IMR-90 (cell line): Measurements from ENCODE around the gene HECW1. TPM values are rescaled to one million over a fixed set of nuclear protein-coding genes. Genes with fewer than 3 reads are reported as not detected.
"Not testable (repeated sequence)": the region's sequence is repeated elsewhere in the genome, so short reads cannot be mapped to it uniquely, and the experiment has no call there.

Source experiments
- ATAC-seq: fragments of 200-7000 bp; cut with Tn5 transposase; 2 replicates; pipeline ENCODE4 v1.9.1; 2020; ENCODE audit warnings: low read depth, mild to moderate bottlenecking, moderate library complexity
- BruUV-seq: library from RNA; stranded (reverse); fragments of 400-500 nt; replicated peaks from 2 replicates; lab custom pipeline; 2021; lab: Mats Ljungman, UMichigan
- CTCF ChIA-PET: fragments of 300-600 bp; formaldehyde crosslinking; extraction: SDS; loops from one replicate; lab custom pipeline; 2021; ENCODE audit warnings: antibody characterized with exemption; lab: Yijun Ruan, JAX
- POLR2A ChIA-PET: fragments of 300-600 bp; sonication (Branson Sonifier 250); formaldehyde crosslinking; loops from one replicate; lab custom pipeline; 2022; ENCODE audit warnings: antibody characterized with exemption; ENCODE audit not compliant: unreplicated experiment; lab: Charles Lee
- DNase-seq: peaks from one replicate; pipeline ENCODE4 v3.0.0; 2013
- H2AFZ ChIP-seq: replicated peaks from 2 replicates; pipeline ENCODE3; 2013; ENCODE audit warnings: low read length, mild to moderate bottlenecking; ENCODE audit not compliant: poor library complexity
- H2AK5ac ChIP-seq: 2 replicates; pipeline ENCODE4 v1.6.1; 2013; ENCODE audit warnings: low read depth, low read length, inconsistent platforms
- H2AK9ac ChIP-seq: replicated peaks from 2 replicates; pipeline ENCODE3; 2013; ENCODE audit warnings: mild to moderate bottlenecking, low read depth, low read length, moderate library complexity; ENCODE audit not compliant: poor library complexity
- H2BK120ac ChIP-seq: 2 replicates; pipeline ENCODE4 v1.6.1; 2013; ENCODE audit warnings: low read depth, low read length, inconsistent platforms
- H2BK15ac ChIP-seq: 3 replicates; pipeline ENCODE4 v1.6.1; 2013; ENCODE audit warnings: low read depth, low read length, inconsistent platforms
- H2BK20ac ChIP-seq: 2 replicates; pipeline ENCODE4 v1.6.1; 2013; ENCODE audit warnings: low read depth, mild to moderate bottlenecking, inconsistent platforms, low read length, moderate library complexity
- H2BK5ac ChIP-seq: 2 replicates; pipeline ENCODE4 v1.6.1; 2013; ENCODE audit warnings: mild to moderate bottlenecking, low read depth, low read length, inconsistent platforms; ENCODE audit not compliant: poor library complexity, severe bottlenecking
- H3K14ac ChIP-seq: replicated peaks from 2 replicates; pipeline ENCODE4 v1.6.1; 2013; ENCODE audit warnings: low read depth, low read length, inconsistent platforms
- H3K18ac ChIP-seq: 2 replicates; pipeline ENCODE4 v1.6.1; 2013; ENCODE audit warnings: low read depth, low read length, control low read depth
- H3K23ac ChIP-seq: 2 replicates; pipeline ENCODE4 v1.6.1; 2013; ENCODE audit warnings: low read depth, low read length, inconsistent platforms
- H3K27ac ChIP-seq: 2 replicates; pipeline ENCODE4 v1.5.1; 2013; ENCODE audit warnings: mild to moderate bottlenecking, control low read depth, low read length; ENCODE audit not compliant: insufficient read depth
- H3K27me3 ChIP-seq: 2 replicates; pipeline ENCODE4 v1.6.1; 2013; ENCODE audit warnings: low read length; ENCODE audit not compliant: control insufficient read depth, insufficient read depth
- H3K36me3 ChIP-seq: 2 replicates; pipeline ENCODE4 v1.6.1; 2013; ENCODE audit warnings: low read length, mixed read lengths; ENCODE audit not compliant: control insufficient read depth, insufficient read depth
- H3K4ac ChIP-seq: 2 replicates; pipeline ENCODE4 v1.6.1; 2013; ENCODE audit warnings: low read depth, low read length, inconsistent platforms
- H3K4me1 ChIP-seq: 2 replicates; pipeline ENCODE4 v1.6.1; 2013; ENCODE audit warnings: low read length, mixed read lengths; ENCODE audit not compliant: control insufficient read depth, insufficient read depth
- H3K4me2 ChIP-seq: 2 replicates; pipeline ENCODE4 v1.6.1; 2013; ENCODE audit warnings: low read depth, mild to moderate bottlenecking, control low read depth, low read length, moderate library complexity
- H3K4me3 ChIP-seq: 2 replicates; pipeline ENCODE4 v1.5.1; 2013; ENCODE audit warnings: low read depth, mild to moderate bottlenecking, control low read depth, low read length, moderate library complexity; ENCODE audit not compliant: insufficient read depth
- H3K56ac ChIP-seq: 2 replicates; pipeline ENCODE4 v1.6.1; 2013; ENCODE audit warnings: low read length, inconsistent platforms; ENCODE audit not compliant: insufficient read depth; ENCODE audit errors: extremely low read depth
- H3K79me1 ChIP-seq, 2 experiments: 2 replicates each; pipeline ENCODE4 v1.6.1; 2013; ENCODE audit warnings: low read length in 2 of 2, inconsistent platforms in 1 of 2, low read depth in 1 of 2
- H3K9ac ChIP-seq: 2 replicates; pipeline ENCODE4 v1.6.1; 2013; ENCODE audit warnings: low read depth, low read length, control low read depth
- H3K9me1 ChIP-seq: 2 replicates; pipeline ENCODE4 v1.6.1; 2013; ENCODE audit warnings: low read length, inconsistent platforms; ENCODE audit not compliant: insufficient read depth
- H3K9me3 ChIP-seq: 2 replicates; pipeline ENCODE4 v1.6.1; 2013; ENCODE audit warnings: low read length; ENCODE audit not compliant: control insufficient read depth, insufficient read depth
- H4K20me1 ChIP-seq: 2 replicates; pipeline ENCODE4 v1.6.1; 2013; ENCODE audit warnings: low read length, inconsistent platforms; ENCODE audit not compliant: insufficient read depth
- H4K5ac ChIP-seq: 2 replicates; pipeline ENCODE4 v1.6.1; 2013; ENCODE audit warnings: mild to moderate bottlenecking, low read depth, low read length, control low read depth
- H4K8ac ChIP-seq, 2 experiments: 2 replicates each; pipeline ENCODE4 v1.6.1; 2013; ENCODE audit warnings: low read depth in 2 of 2, low read length in 2 of 2, control low read depth in 1 of 2, inconsistent platforms in 1 of 2
- H4K91ac ChIP-seq: 2 replicates; pipeline ENCODE4 v1.6.1; 2013; ENCODE audit warnings: low read depth, low read length, inconsistent platforms; ENCODE audit not compliant: insufficient read depth
- WGBS, 2 experiments: methylation state at CpG; one replicate each; pipeline versions ENCODE4 v1.1.5 to v1.1.7; 2013; ENCODE audit warnings: missing lambda C conversion rate in 2 of 2; ENCODE audit not compliant: insufficient read length in 1 of 2; ENCODE audit errors: extremely low coverage in 2 of 2; 5-methylcytosine and 5-hydroxymethylcytosine counted together
- dilution Hi-C: fragments of 300-500 bp; cut with HindIII; formaldehyde crosslinking; loops from one replicate; pipeline ENCODE4 v1.14.3; 2018; ENCODE audit warnings: low sequenced_read_pairs; ENCODE audit not compliant: unreplicated experiment
- in situ Hi-C: fragments of 300-500 bp; cut with MboI; formaldehyde crosslinking; loops from 3 replicates; pipeline ENCODE4 v1.14.3; 2019; ENCODE audit warnings: low sequenced_read_pairs, inconsistent platforms, mixed read lengths
- intact Hi-C: fragments of 100-400 bp; cut with micrococcal nuclease; formaldehyde crosslinking; loops from 2 replicates; pipeline ENCODE4 v1.10.0; 2022
- polyA plus RNA-seq, 3 experiments: library from polyadenylated mRNA; depleted of rRNA; stranded (reverse); fragments of >200 nt; gene quantifications; 2 replicates each; pipeline ENCODE4 v1.2.3, GENCODE V29; 2012; ENCODE audit warnings: low replicate concordance in 1 of 3
- total RNA-seq: library from RNA; depleted of rRNA; stranded (reverse); fragments of >200 nt; gene quantifications from 2 replicates; pipeline ENCODE4 v1.2.3, GENCODE V29; 2012

Gene HECW1
- total and polyA plus RNA-seq, 2 of the 4 experiments (the other 2 are of a cell fraction) = 0.56 to 1.3 TPM

DNA sequence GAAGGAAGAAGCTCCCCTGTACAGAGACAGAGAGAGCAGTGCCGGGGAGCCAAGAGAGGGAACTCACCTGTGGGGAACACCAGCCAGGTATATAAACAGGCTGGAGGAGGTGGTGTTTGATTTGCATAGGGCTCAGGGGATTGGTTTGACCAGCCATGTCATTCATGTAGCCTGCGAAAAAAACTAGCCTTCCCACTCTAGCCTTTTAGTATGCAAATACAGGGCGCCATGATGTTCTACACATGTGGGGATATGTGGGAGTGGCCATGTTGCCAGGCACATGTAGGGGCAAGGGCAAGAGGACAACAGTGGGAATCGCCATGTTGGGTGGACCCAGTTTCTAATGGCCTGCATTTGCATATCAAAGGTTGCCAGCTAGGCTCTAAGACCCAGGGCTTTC lies 106.5 kb downstream of the HECW1 start:
- CTCF ChIA-PET, H3K27ac ChIP-seq, dilution Hi-C loops, H3K4me1 ChIP-seq, H3K4me2 ChIP-seq, H2BK20ac ChIP-seq, H3K9me3 ChIP-seq, H4K8ac ChIP-seq, H3K23ac ChIP-seq, H2BK120ac ChIP-seq, H2AFZ ChIP-seq, DNase-seq, H2AK9ac ChIP-seq, in situ Hi-C loops, H3K36me3 ChIP-seq, intact Hi-C loops, H3K27me3 ChIP-seq, H3K9me1 ChIP-seq, H4K20me1 ChIP-seq, H3K14ac ChIP-seq, ATAC-seq, BruUV-seq, H2AK5ac ChIP-seq, H4K91ac ChIP-seq, POLR2A ChIA-PET, H2BK5ac ChIP-seq, H3K4ac ChIP-seq, H2BK15ac ChIP-seq, H3K9ac ChIP-seq, H3K4me3 ChIP-seq, H3K18ac ChIP-seq, H3K79me1 ChIP-seq, H3K56ac ChIP-seq, H4K5ac ChIP-seq: not testable (repeated sequence)
- no CpG with 5 or more reads among the region's 4 CpGs for WGBS, 2 experiments
